OCI-LY7 (cell line): ENCODE measurements around the gene FAM216A.

Experiments used
- EZH2phosphoT487 ChIP-seq: fragments of 200-600 bp; sonication (generic); IDR thresholded peaks from 2 replicates; pipeline ENCODE4 v1.6.1; 2018; ENCODE audit warnings: low read depth, borderline replicate concordance, mild to moderate bottlenecking, mixed run types, antibody characterized with exemption, low read length, moderate library complexity, mixed read lengths
- TF ChIP-seq, protein P1 (sequence below): fragments of 200-600 bp; sonication (generic); conservative IDR thresholded peaks from 2 replicates; pipeline ENCODE4 v1.5.1; 2014; ENCODE audit warnings: mild to moderate bottlenecking, antibody characterized with exemption, low read length, moderate library complexity, mixed read lengths

DNA sequence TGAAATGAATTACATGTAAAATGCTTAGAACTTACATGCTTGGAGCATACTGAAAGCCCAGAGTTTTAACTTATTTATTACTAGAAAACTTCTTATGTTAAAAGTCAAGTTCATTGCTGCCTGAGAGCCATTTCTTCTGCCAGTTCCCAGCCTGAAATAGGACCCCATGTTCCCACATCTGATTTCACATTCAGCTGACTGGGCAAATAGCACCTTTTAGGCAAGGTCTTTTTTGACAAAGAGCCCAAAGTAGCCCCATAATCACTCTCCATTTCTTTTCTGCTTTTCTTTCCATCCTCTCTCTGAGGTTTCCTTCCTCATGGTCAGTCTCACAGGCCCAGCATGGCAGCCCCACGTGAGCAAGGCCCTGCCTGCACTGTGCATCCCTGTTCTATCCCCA lies 17.4 kb upstream of the FAM216A start:
- TF ChIP-seq, protein P1, sequence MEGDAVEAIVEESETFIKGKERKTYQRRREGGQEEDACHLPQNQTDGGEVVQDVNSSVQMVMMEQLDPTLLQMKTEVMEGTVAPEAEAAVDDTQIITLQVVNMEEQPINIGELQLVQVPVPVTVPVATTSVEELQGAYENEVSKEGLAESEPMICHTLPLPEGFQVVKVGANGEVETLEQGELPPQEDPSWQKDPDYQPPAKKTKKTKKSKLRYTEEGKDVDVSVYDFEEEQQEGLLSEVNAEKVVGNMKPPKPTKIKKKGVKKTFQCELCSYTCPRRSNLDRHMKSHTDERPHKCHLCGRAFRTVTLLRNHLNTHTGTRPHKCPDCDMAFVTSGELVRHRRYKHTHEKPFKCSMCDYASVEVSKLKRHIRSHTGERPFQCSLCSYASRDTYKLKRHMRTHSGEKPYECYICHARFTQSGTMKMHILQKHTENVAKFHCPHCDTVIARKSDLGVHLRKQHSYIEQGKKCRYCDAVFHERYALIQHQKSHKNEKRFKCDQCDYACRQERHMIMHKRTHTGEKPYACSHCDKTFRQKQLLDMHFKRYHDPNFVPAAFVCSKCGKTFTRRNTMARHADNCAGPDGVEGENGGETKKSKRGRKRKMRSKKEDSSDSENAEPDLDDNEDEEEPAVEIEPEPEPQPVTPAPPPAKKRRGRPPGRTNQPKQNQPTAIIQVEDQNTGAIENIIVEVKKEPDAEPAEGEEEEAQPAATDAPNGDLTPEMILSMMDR, result no peak
- TF ChIP-seq EZH2phosphoT487, result no peak
